Upper lobe of left lung (tissue), 6 donors: ENCODE data around the gene FTO. TPM values are rescaled to one million over a fixed set of nuclear protein-coding genes. Genes with fewer than 3 reads are reported as not detected.

ENCODE experiments used
- ATAC-seq, 2 donors: fragments of 200-7000 bp; cut with Tn5 transposase; one replicate each; pipeline ENCODE4 v1.9.1; 2022; ENCODE audit warnings: mild to moderate bottlenecking in 2 of 2, moderate library complexity in 2 of 2; ENCODE audit not compliant: low FRiP score in 2 of 2
- DNase-seq, 2 donors: peaks; one replicate each; pipeline ENCODE4 v3.0.0-alpha.2; 2019 to 2020
- H3K27ac ChIP-seq, 4 donors: fragments of 200-600 bp; sonication (generic); one replicate each; pipeline ENCODE4 v1.5.1; 2016 to 2019
- H3K27me3 ChIP-seq, 4 donors: fragments of 200-600 bp; sonication (generic); one replicate each; pipeline ENCODE4 v1.5.1; 2017 to 2019
- H3K36me3 ChIP-seq, 4 donors: fragments of 200-600 bp; sonication (generic); one replicate each; pipeline ENCODE4 v1.5.1; 2016 to 2019
- H3K4me1 ChIP-seq, 4 donors: fragments of 200-600 bp; sonication (generic); one replicate each; pipeline ENCODE4 v1.5.1; 2018 to 2019
- H3K4me3 ChIP-seq, 4 donors: fragments of 200-600 bp; sonication (generic); one replicate each; pipeline ENCODE4 v1.5.1; 2017 to 2019; ENCODE audit warnings: mild to moderate bottlenecking in 2 of 4, moderate library complexity in 1 of 4
- H3K9me3 ChIP-seq, 4 donors: fragments of 200-600 bp; sonication (generic); one replicate each; pipeline ENCODE4 v1.5.1; 2018 to 2019
- CTCF ChIP-seq, 6 experiments: fragments of 450-650 bp in 4 of 6; fragments of 200-600 bp in 2 of 6; sonication (generic) in 2 of 6; IDR thresholded peaks; one replicate each; pipeline ENCODE4 v1.5.1; 2016 to 2019; ENCODE audit warnings: antibody characterized with exemption in 6 of 6
- EP300 ChIP-seq, 4 donors: sonication (generic); formaldehyde crosslinking; IDR thresholded peaks; one replicate each; pipeline ENCODE4 v1.5.1; 2017; ENCODE audit warnings: antibody characterized with exemption in 4 of 4, control low read depth in 2 of 4
- POLR2A ChIP-seq, 4 donors: fragments of 450-650 bp; IDR thresholded peaks; one replicate each; pipeline ENCODE4 v1.5.1; 2016 to 2017; ENCODE audit warnings: antibody characterized with exemption in 4 of 4, mild to moderate bottlenecking in 2 of 4
- POLR2AphosphoS5 ChIP-seq, 2 donors: sonication (generic); formaldehyde crosslinking; IDR thresholded peaks; one replicate each; pipeline ENCODE4 v1.5.1; 2017; ENCODE audit warnings: antibody characterized with exemption in 2 of 2
- WGBS, 2 donors: methylation state at CpG; one replicate each; pipeline ENCODE4 v1.1.5; 2017 to 2018; 5-methylcytosine and 5-hydroxymethylcytosine counted together
- total RNA-seq, 6 donors: library from RNA; depleted of rRNA in 4 of 6; stranded (reverse); fragments of >200 nt in 4 of 6; gene quantifications; one replicate each; pipeline versions ENCODE4 v1.1.0 to v1.2.1, GENCODE V29; 2016 to 2021
- donor health status: DM: no; HTN: no; CAD: no; lungs with moderate emphysema.
- donor health status: DM: no; HTN: yes; CAD: no; lungs with severe emphysema.

FTO gene
- total RNA-seq, 6 donors from 2014 or later = 62.9 to 114 (median 75.4) TPM

GRCh38 chr16:53900667-53901066 is 196.7 kb downstream of the FTO start:
- ATAC-seq (no peak), DNase-seq (no peak)
- 75 to 77% methylated on average over 4 of the region's 4 CpGs for WGBS, 2 donors
- H3K9me3 ChIP-seq = no peaks in the 10 kb centered on the region
- no peaks in the 10 kb centered on the region for H3K27me3 ChIP-seq
- peaks cover 6 to 17% (median 7%) of the 10 kb centered on the region in 4 donors for H3K4me1 ChIP-seq
- H3K4me3 ChIP-seq = no peak overlapping the region
- no peak for TF ChIP-seq POLR2AphosphoS5 (IDR thresholded peaks at IDR 0.05)
- no peak for TF ChIP-seq EP300 (IDR thresholded peaks at IDR 0.05)
- no peak for TF ChIP-seq POLR2A (IDR thresholded peaks at IDR 0.05)
- TF ChIP-seq CTCF (IDR thresholded peaks at IDR 0.05) = no peak
- H3K27ac ChIP-seq = no peak overlapping the region
- H3K36me3 ChIP-seq = no peaks in the 10 kb centered on the region

GRCh38 chr16:53901408-53901807 is 197.5 kb downstream of the FTO start:
- TF ChIP-seq POLR2A (IDR thresholded peaks at IDR 0.05) (no peak), EP300 (IDR thresholded peaks at IDR 0.05) (no peak), CTCF (IDR thresholded peaks at IDR 0.05) (no peak), POLR2AphosphoS5 (IDR thresholded peaks at IDR 0.05) (no peak)
- ATAC-seq (no peak), DNase-seq (no peak)

GRCh38 chr16:53904533-53904932 is 200.6 kb downstream of the FTO start:
- WGBS, 2 donors = 74% methylated on average over 6 of the region's 6 CpGs
- Histone ChIP-seq H3K4me1 (peaks cover 0 to 13% (median under 1%) of the 10 kb centered on the region in 4 donors), H3K27me3 (no peaks in the 10 kb centered on the region), H3K4me3 (no peak overlapping the region), H3K9me3 (no peaks in the 10 kb centered on the region), H3K27ac (no peak overlapping the region), H3K36me3 (no peaks in the 10 kb centered on the region)
- ATAC-seq = no peak
- peak in 1 of 2 donors; percentile 23 for DNase-seq
- TF ChIP-seq CTCF (IDR thresholded peaks at IDR 0.05) (no peak), EP300 (IDR thresholded peaks at IDR 0.05) (no peak)

More at GRCh38 chr16:53901408-53901807, 197.5 kb downstream of the FTO start:
- Histone ChIP-seq H3K27ac (peak overlapping the region in 1 of 4 donors; percentile 16), H3K4me1 (peaks cover 6 to 17% (median 7%) of the 10 kb centered on the region in 4 donors), H3K27me3 (no peaks in the 10 kb centered on the region), H3K4me3 (no peak overlapping the region), H3K36me3 (no peaks in the 10 kb centered on the region), H3K9me3 (no peaks in the 10 kb centered on the region)
- 70 to 84% methylated on average over 2 of the region's 2 CpGs for WGBS, 2 donors

- Histone ChIP-seq H3K27me3 (no peaks in the 10 kb centered on the region), H3K9me3 (no peaks in the 10 kb centered on the region), H3K36me3 (no peaks in the 10 kb centered on the region), H3K4me3 (no peak overlapping the region), H3K27ac (no peak overlapping the region), H3K4me1 (peaks cover 0 to 9% (median 0%) of the 10 kb centered on the region in 4 donors)
- TF ChIP-seq EP300 (IDR thresholded peaks at IDR 0.05) (no peak), CTCF (IDR thresholded peaks at IDR 0.05) (no peak), POLR2A (IDR thresholded peaks at IDR 0.05) (no peak), POLR2AphosphoS5 (IDR thresholded peaks at IDR 0.05) (no peak)
- ATAC-seq (no peak), DNase-seq (no peak)
These were observed 201.1 kb downstream of the FTO start for GRCh38 chr16:53905028-53905427.

- WGBS, 2 donors = 46 to 75% methylated on average over 3 of the region's 3 CpGs
These were observed 204.8 kb downstream of the FTO start for GRCh38 chr16:53908731-53909130.

More at GRCh38 chr16:53908731-53909130, 204.8 kb downstream of the FTO start:
- DNase-seq (no peak), ATAC-seq (no peak)
- Histone ChIP-seq H3K4me1 (peaks cover 0 to 23% (median 5%) of the 10 kb centered on the region in 4 donors), H3K9me3 (no peaks in the 10 kb centered on the region), H3K27ac (no peak overlapping the region), H3K36me3 (no peaks in the 10 kb centered on the region), H3K4me3 (no peak overlapping the region), H3K27me3 (no peaks in the 10 kb centered on the region)
- no peak for TF ChIP-seq EP300 (IDR thresholded peaks at IDR 0.05)
- no peak for TF ChIP-seq POLR2AphosphoS5 (IDR thresholded peaks at IDR 0.05)
- TF ChIP-seq CTCF (IDR thresholded peaks at IDR 0.05) = no peak
- TF ChIP-seq POLR2A (IDR thresholded peaks at IDR 0.05) = no peak
